SH-SY5Y (cell line): ENCODE data around the gene RAP2B.

ENCODE experiments used
- GATA2 ChIP-seq: IDR thresholded peaks from 2 replicates; pipeline ENCODE4 v1.6.1; 2011; ENCODE audit warnings: mild to moderate bottlenecking, low read depth, low read length
- GATA3 ChIP-seq: IDR thresholded peaks from 2 replicates; pipeline ENCODE4 v1.6.1; 2011; ENCODE audit warnings: low read depth, mild to moderate bottlenecking, low read length, moderate library complexity

RAP2B gene

GRCh38 chr3:153210146-153210545, 48.1 kb downstream of the RAP2B start:
- TF ChIP-seq GATA2, result no peak
- TF ChIP-seq GATA3, result no peak

- TF ChIP-seq GATA3 (no peak), GATA2 (no peak)
These were observed 48.6 kb downstream of the RAP2B start for GRCh38 chr3:153210660-153211059.

- no peak for TF ChIP-seq GATA3
- TF ChIP-seq GATA2, result no peak
These were observed 53.5 kb downstream of the RAP2B start for GRCh38 chr3:153215497-153215896.

GRCh38 chr3:153215966-153216365, 53.9 kb downstream of the RAP2B start:
- no peak for TF ChIP-seq GATA2
- TF ChIP-seq GATA3, result no peak

- TF ChIP-seq GATA3, result no peak
- TF ChIP-seq GATA2, result no peak
These were observed 54.9 kb downstream of the RAP2B start for GRCh38 chr3:153216928-153217327.

- TF ChIP-seq GATA3 (no peak), GATA2 (no peak)
These were observed 57.1 kb downstream of the RAP2B start for GRCh38 chr3:153219146-153219545.
